Right atrium auricular region (tissue), 2 donors: Measurements from ENCODE around the gene DGKD. TPM values are rescaled to one million over a fixed set of nuclear protein-coding genes. Genes with fewer than 3 reads are reported as not detected.

Experiments used
- DNase-seq: peaks from one replicate; pipeline ENCODE4 v3.0.0-alpha.2; 2019; ENCODE audit warnings: low spot score
- H3K27ac ChIP-seq, 2 donors: fragments of 200-600 bp; sonication (generic); 1 replicate in 1 of 2; 2 replicates in 1 of 2; pipeline ENCODE4 v1.5.1; 2016 to 2019
- H3K27me3 ChIP-seq, 2 donors: fragments of 200-600 bp; sonication (generic); one replicate each; pipeline versions ENCODE4 v1.5.1 to v1.6.0; 2017 to 2019
- H3K36me3 ChIP-seq: fragments of 200-600 bp; sonication (generic); one replicate; pipeline ENCODE4 v1.5.1; 2016
- H3K4me1 ChIP-seq, 2 donors: fragments of 200-600 bp; sonication (generic); one replicate each; pipeline versions ENCODE4 v1.5.1 to v1.6.0; 2017 to 2019
- H3K4me3 ChIP-seq, 2 donors: fragments of 200-600 bp; sonication (generic); 1 replicate in 1 of 2; 2 replicates in 1 of 2; pipeline ENCODE4 v1.5.1; 2017 to 2019; ENCODE audit warnings: mild to moderate bottlenecking in 1 of 2, moderate library complexity in 1 of 2
- H3K9me3 ChIP-seq, 2 donors: fragments of 200-600 bp; sonication (generic); one replicate each; pipeline ENCODE4 v1.5.1; 2019
- CTCF ChIP-seq, 2 donors: fragments of 200-600 bp; sonication (generic); IDR thresholded peaks; one replicate each; pipeline ENCODE4 v1.5.1; 2019; ENCODE audit warnings: antibody characterized with exemption in 2 of 2
- total RNA-seq, 2 donors: library from RNA; depleted of rRNA; stranded (reverse); fragments of >200 nt; gene quantifications; one replicate each; pipeline ENCODE4 v1.1.0, GENCODE V29; 2016

DGKD gene
- total RNA-seq, 2 donors from 2014 or later: 18.4 to 40.1 TPM

DNA sequence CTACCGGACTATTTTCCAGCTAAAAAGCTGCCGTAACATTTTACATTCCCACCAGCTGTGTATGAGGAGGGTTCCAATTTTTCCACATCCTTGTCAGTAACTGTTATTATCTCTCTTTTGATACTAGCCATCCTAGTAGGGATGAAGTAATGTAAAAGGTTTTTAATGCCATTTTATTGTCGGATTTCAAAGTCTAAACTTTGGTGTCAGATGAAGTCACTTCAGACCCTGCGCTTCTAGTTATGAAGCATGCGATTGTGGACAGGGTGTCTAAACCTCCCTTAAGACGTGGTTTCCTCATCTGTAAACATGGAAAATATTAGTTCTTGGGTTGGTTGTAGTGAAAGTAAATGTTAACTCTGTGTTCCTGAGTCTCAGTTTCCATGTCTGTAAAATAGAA, 4.7 kb downstream of the DGKD start:
- TF ChIP-seq CTCF (IDR thresholded peaks at IDR 0.05): no peak
- H3K27ac ChIP-seq: no peak overlapping the region
- H3K9me3 ChIP-seq: peaks cover 0 to 5% of the 10 kb centered on the region in 2 donors
- DNase-seq: no peak
- peaks cover 0 to 22% of the 10 kb centered on the region in 2 donors for H3K4me1 ChIP-seq
- no peak overlapping the region for H3K4me3 ChIP-seq
- no peaks in the 10 kb centered on the region for H3K27me3 ChIP-seq
- H3K36me3 ChIP-seq: no peaks in the 10 kb centered on the region

DNA sequence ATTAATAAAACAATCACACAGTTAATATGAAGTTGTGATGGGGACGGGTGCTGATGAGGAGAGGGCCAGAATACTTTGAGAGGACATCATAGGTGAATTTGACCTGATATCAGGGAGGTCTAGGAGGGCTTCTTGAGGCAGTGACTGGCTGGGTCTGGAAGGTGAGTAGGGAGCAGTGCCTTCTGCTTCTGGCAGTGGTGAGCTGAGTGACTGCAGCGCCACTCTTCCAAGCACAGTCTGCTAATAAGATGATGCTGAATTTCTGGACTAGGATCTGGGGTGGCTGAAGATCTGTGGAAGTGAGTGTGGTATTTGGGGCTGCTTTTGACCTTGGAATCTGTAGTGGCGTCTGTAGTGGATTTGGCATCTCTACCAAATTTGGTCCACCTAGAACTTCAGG, 5.5 kb downstream of the DGKD start:
- TF ChIP-seq CTCF (IDR thresholded peaks at IDR 0.05): no peak
- H3K27ac ChIP-seq: no peak overlapping the region
- peaks cover 0 to 21% of the 10 kb centered on the region in 2 donors for H3K4me1 ChIP-seq
- no peaks in the 10 kb centered on the region for H3K36me3 ChIP-seq
- DNase-seq: no peak
- peaks cover 0 to 7% of the 10 kb centered on the region in 2 donors for H3K9me3 ChIP-seq
- no peaks in the 10 kb centered on the region for H3K27me3 ChIP-seq
- no peak overlapping the region for H3K4me3 ChIP-seq

GRCh38 chr2:233360771-233361176, 6.5 kb downstream of the DGKD start:
- Histone ChIP-seq H3K4me1 (peaks cover 0 to 12% of the 10 kb centered on the region in 2 donors), H3K27me3 (no peaks in the 10 kb centered on the region), H3K9me3 (peaks cover 0 to 7% of the 10 kb centered on the region in 2 donors), H3K4me3 (no peak overlapping the region), H3K27ac (peak overlapping the region; percentile 5 to 46), H3K36me3 (no peaks in the 10 kb centered on the region)
- TF ChIP-seq CTCF (IDR thresholded peaks at IDR 0.05): no peak
- DNase-seq: no peak

- Histone ChIP-seq H3K4me1 (peaks cover 0 to 9% of the 10 kb centered on the region in 2 donors), H3K9me3 (peaks cover 0 to 7% of the 10 kb centered on the region in 2 donors), H3K4me3 (no peak overlapping the region), H3K27me3 (no peaks in the 10 kb centered on the region), H3K27ac (peak overlapping the region; percentile 5 to 46), H3K36me3 (no peaks in the 10 kb centered on the region)
- no peak for DNase-seq
- TF ChIP-seq CTCF (IDR thresholded peaks at IDR 0.05): no peak
Observed at GRCh38 chr2:233361297-233361696, 7.0 kb downstream of the DGKD start.

- Histone ChIP-seq H3K9me3 (peaks cover 0 to 7% of the 10 kb centered on the region in 2 donors), H3K27me3 (no peaks in the 10 kb centered on the region), H3K36me3 (no peaks in the 10 kb centered on the region), H3K4me3 (no peak overlapping the region), H3K4me1 (peaks cover 0 to 9% of the 10 kb centered on the region in 2 donors), H3K27ac (no peak overlapping the region)
- no peak for TF ChIP-seq CTCF (IDR thresholded peaks at IDR 0.05)
- no peak for DNase-seq
Observed at GRCh38 chr2:233362742-233363141, 8.4 kb downstream of the DGKD start.

DNA sequence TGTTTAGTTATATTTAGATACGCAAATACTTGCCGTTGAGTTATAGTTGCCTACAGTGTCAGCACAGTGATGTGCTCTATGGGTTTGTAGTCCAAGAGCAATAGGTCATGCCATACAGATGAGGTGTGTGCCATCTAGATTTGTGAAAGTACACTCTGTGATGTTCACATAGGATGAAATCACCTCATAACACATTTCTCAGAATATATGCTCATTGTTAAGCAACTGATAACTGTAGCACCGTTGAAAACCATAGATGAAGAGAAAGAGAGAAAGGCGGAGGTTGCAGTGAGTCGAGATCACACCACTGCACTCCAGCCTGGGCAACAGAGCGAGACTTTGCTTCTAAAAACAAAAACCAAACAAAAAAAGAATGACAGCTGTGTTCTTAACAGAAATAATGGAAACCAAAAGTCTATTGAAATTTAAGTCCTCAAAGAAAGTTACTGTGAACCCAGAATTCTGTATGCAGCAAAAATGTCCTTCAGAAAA, 9.5 kb downstream of the DGKD start:
- peaks cover 0 to 9% of the 10 kb centered on the region in 2 donors for H3K4me1 ChIP-seq
- no peak for DNase-seq
- H3K9me3 ChIP-seq: peaks cover 0 to 7% of the 10 kb centered on the region in 2 donors
- H3K4me3 ChIP-seq: no peak overlapping the region
- TF ChIP-seq CTCF (IDR thresholded peaks at IDR 0.05): no peak
- H3K36me3 ChIP-seq: no peaks in the 10 kb centered on the region
- H3K27me3 ChIP-seq: no peaks in the 10 kb centered on the region
- no peak overlapping the region for H3K27ac ChIP-seq
